Neuronal stem cell (in vitro differentiated cells): Measurements from ENCODE around the gene ZFP1.

Experiments used
- DNase-seq: peaks from one replicate; pipeline ENCODE4 v3.0.0-alpha.2; 2013; ENCODE audit warnings: low spot score
- H2AFZ ChIP-seq: one replicate; pipeline ENCODE4 v1.6.1; 2013; ENCODE audit warnings: mild to moderate bottlenecking, low read length, inconsistent platforms
- H2AK5ac ChIP-seq: 2 replicates; pipeline ENCODE4 v1.6.1; 2013; ENCODE audit warnings: low read depth, mild to moderate bottlenecking, inconsistent platforms, low read length, moderate library complexity, mixed read lengths
- H2BK120ac ChIP-seq: 2 replicates; pipeline ENCODE4 v1.6.1; 2013; ENCODE audit warnings: low read depth, mild to moderate bottlenecking, inconsistent platforms, low read length, moderate library complexity, mixed read lengths
- H2BK12ac ChIP-seq: one replicate; pipeline ENCODE4 v1.6.1; 2013; ENCODE audit warnings: low read length, inconsistent platforms
- H2BK15ac ChIP-seq: 2 replicates; pipeline ENCODE4 v1.6.1; 2013; ENCODE audit warnings: mild to moderate bottlenecking, low read length, inconsistent platforms, mixed read lengths
- H2BK5ac ChIP-seq: one replicate; pipeline ENCODE4 v1.6.1; 2013; ENCODE audit warnings: inconsistent platforms, mild to moderate bottlenecking, low read length, moderate library complexity
- H3K14ac ChIP-seq: one replicate; pipeline ENCODE4 v1.6.1; 2013; ENCODE audit warnings: low read length, inconsistent platforms
- H3K18ac ChIP-seq: 2 replicates; pipeline ENCODE4 v1.6.1; 2013; ENCODE audit warnings: low read length, inconsistent platforms
- H3K23ac ChIP-seq: 2 replicates; pipeline ENCODE4 v1.6.1; 2013; ENCODE audit warnings: low read depth, mild to moderate bottlenecking, mixed read lengths, low read length, inconsistent platforms; ENCODE audit not compliant: poor library complexity
- H3K27ac ChIP-seq: replicated peaks from 3 replicates; pipeline ENCODE4 v1.5.1; 2013; ENCODE audit warnings: low read length, inconsistent platforms
- H3K27me3 ChIP-seq, 3 experiments: 2 replicates each; pipeline ENCODE4 v1.6.1; 2013; ENCODE audit warnings: low read length in 3 of 3, mild to moderate bottlenecking in 2 of 3, inconsistent platforms in 1 of 3, low read depth in 1 of 3, mixed read lengths in 1 of 3, moderate library complexity in 1 of 3; ENCODE audit not compliant: control insufficient read depth in 3 of 3, insufficient read depth in 3 of 3
- H3K36me3 ChIP-seq, 2 donors: replicated peaks in 1 of 2; 2 replicates each; pipeline ENCODE4 v1.6.1; 2013; ENCODE audit warnings: low read length in 2 of 2; ENCODE audit not compliant: control insufficient read depth in 2 of 2, insufficient read depth in 2 of 2
- H3K4ac ChIP-seq: 2 replicates; pipeline ENCODE4 v1.6.1; 2013; ENCODE audit warnings: inconsistent platforms, mild to moderate bottlenecking, low read length, moderate library complexity
- H3K4me1 ChIP-seq, 2 donors: 1 replicate in 1 of 2; 2 replicates in 1 of 2; pipeline ENCODE4 v1.6.1; 2013; ENCODE audit warnings: low read length in 2 of 2, low read depth in 1 of 2; ENCODE audit not compliant: control insufficient read depth in 2 of 2, insufficient read depth in 1 of 2
- H3K4me2 ChIP-seq: one replicate; pipeline ENCODE4 v1.6.1; 2013; ENCODE audit warnings: mild to moderate bottlenecking, low read length, inconsistent platforms; ENCODE audit not compliant: insufficient read depth, poor library complexity, severe bottlenecking
- H3K4me3 ChIP-seq, 2 donors: 2 replicates each; pipeline ENCODE4 v1.5.1; 2013; ENCODE audit warnings: low read length in 2 of 2, mild to moderate bottlenecking in 2 of 2, inconsistent platforms in 1 of 2, moderate library complexity in 1 of 2
- H3K79me1 ChIP-seq: one replicate; pipeline ENCODE4 v1.6.1; 2013; ENCODE audit warnings: low read depth, mild to moderate bottlenecking, inconsistent platforms, low read length, moderate library complexity
- H3K9ac ChIP-seq: one replicate; pipeline ENCODE4 v1.6.1; 2013; ENCODE audit warnings: mild to moderate bottlenecking, low read depth, low read length, inconsistent platforms; ENCODE audit not compliant: poor library complexity
- H3K9me3 ChIP-seq, 2 donors: replicated peaks in 1 of 2; 2 replicates each; pipeline versions ENCODE3 to v1.6.1; 2013; ENCODE audit warnings: low read length in 2 of 2, mild to moderate bottlenecking in 2 of 2, inconsistent platforms in 1 of 2, low read depth in 1 of 2, mixed read lengths in 1 of 2, moderate library complexity in 1 of 2; ENCODE audit not compliant: control insufficient read depth in 2 of 2, insufficient read depth in 1 of 2
- H4K8ac ChIP-seq: one replicate; pipeline ENCODE4 v1.6.1; 2013; ENCODE audit warnings: low read depth, mild to moderate bottlenecking, inconsistent platforms, low read length, moderate library complexity
- H4K91ac ChIP-seq: one replicate; pipeline ENCODE4 v1.6.1; 2013; ENCODE audit warnings: low read length, low read depth, mild to moderate bottlenecking, inconsistent platforms; ENCODE audit not compliant: poor library complexity
- WGBS, 2 donors: extraction: QIAGEN DNeasy Blood & Tissue Kit; methylation state at CpG; one replicate each; pipeline ENCODE4 v1.1.7; 2013; ENCODE audit warnings: missing lambda C conversion rate in 2 of 2, mixed read lengths in 1 of 2; ENCODE audit not compliant: insufficient read length in 2 of 2, insufficient replicate concordance in 1 of 2; ENCODE audit errors: extremely low coverage in 2 of 2; 5-methylcytosine and 5-hydroxymethylcytosine counted together

Gene ZFP1

DNA sequence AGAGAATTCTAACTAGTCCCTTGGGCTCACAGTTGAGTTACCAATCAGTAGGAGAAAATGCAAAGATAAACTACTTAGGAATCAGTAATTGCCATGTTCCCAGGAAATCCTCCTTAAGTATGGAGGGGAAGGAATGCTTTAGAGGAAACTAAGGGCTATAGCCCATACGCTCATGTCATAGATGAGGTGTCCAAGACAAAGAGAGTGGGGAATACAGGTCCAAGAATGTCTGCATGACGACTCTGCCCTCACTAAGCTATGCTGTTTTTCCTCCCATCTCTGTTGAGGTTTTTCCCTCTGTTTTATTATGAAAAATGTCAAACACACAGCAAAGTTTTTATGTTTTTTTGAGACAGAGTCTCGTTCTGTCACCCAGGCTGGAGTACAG, 47.7 kb upstream of the ZFP1 start:
- Histone ChIP-seq H3K18ac (no peak overlapping the region), H3K36me3 (peaks cover 2 to 29% of the 10 kb centered on the region in 2 donors), H3K9ac (no peak overlapping the region), H4K8ac (no peak overlapping the region), H3K14ac (no peak overlapping the region), H2BK12ac (no peak overlapping the region), H3K4me3 (no peak overlapping the region), H3K9me3 (peaks cover 0 to 3% of the 10 kb centered on the region in 2 donors), H2AFZ (no peak overlapping the region), H2BK5ac (no peak overlapping the region), H3K4me2 (no peak overlapping the region), H2AK5ac (no peak overlapping the region), H3K4me1 (peaks cover 0 to 14% of the 10 kb centered on the region in 2 donors), H3K23ac (no peak overlapping the region), H2BK120ac (no peak overlapping the region), H3K27ac (no peak overlapping the region), H2BK15ac (no peak overlapping the region), H3K27me3 (no peaks in the 10 kb centered on the region), H3K79me1 (peaks cover 5% of the 10 kb centered on the region), H3K4ac (no peak overlapping the region), H4K91ac (no peak overlapping the region)
- WGBS, 2 donors, result no CpG with 5 or more reads among the region's 3 CpGs
- no peak for DNase-seq

DNA sequence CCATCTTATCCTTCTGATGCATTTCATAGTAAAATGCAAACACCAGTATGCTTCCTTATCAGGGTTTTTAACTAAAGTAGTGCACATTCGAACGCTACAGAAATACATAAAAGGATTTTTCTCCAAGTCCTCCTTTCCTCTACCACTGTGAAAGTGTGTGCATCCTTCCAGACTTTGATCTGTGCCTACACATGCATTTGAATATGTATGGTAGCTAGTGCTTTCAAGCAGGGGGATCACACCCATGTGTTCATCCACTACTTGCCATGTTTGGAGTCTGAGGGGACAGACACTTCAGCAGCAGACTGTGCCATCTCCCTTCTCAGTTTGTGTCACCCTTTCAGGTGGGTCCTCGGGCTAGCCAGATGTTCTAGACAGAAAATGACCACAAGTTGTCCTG, 46.7 kb upstream of the ZFP1 start:
- H4K91ac ChIP-seq, result no peak overlapping the region
- no peak overlapping the region for H2AK5ac ChIP-seq
- no peak overlapping the region for H4K8ac ChIP-seq
- H2AFZ ChIP-seq, result no peak overlapping the region
- no peaks in the 10 kb centered on the region for H3K27me3 ChIP-seq
- no peak overlapping the region for H3K4ac ChIP-seq
- no peak overlapping the region for H3K4me2 ChIP-seq
- no peak overlapping the region for H2BK15ac ChIP-seq
- peaks cover 0 to 20% of the 10 kb centered on the region in 2 donors for H3K4me1 ChIP-seq
- H3K27ac ChIP-seq, result no peak overlapping the region
- H2BK120ac ChIP-seq, result no peak overlapping the region
- no peak overlapping the region for H3K18ac ChIP-seq
- H2BK12ac ChIP-seq, result no peak overlapping the region
- no peak overlapping the region for H3K14ac ChIP-seq
- no peak overlapping the region for H3K23ac ChIP-seq
- no peak overlapping the region for H2BK5ac ChIP-seq
- no peak overlapping the region for H3K4me3 ChIP-seq
- WGBS, 2 donors, result no CpG with 5 or more reads among the region's 3 CpGs
- H3K9ac ChIP-seq, result no peak overlapping the region
- peaks cover 0 to 3% of the 10 kb centered on the region in 2 donors for H3K9me3 ChIP-seq
- H3K36me3 ChIP-seq, result peaks cover 1 to 32% of the 10 kb centered on the region in 2 donors
- no peak for DNase-seq
- H3K79me1 ChIP-seq, result peaks cover 5% of the 10 kb centered on the region

DNA sequence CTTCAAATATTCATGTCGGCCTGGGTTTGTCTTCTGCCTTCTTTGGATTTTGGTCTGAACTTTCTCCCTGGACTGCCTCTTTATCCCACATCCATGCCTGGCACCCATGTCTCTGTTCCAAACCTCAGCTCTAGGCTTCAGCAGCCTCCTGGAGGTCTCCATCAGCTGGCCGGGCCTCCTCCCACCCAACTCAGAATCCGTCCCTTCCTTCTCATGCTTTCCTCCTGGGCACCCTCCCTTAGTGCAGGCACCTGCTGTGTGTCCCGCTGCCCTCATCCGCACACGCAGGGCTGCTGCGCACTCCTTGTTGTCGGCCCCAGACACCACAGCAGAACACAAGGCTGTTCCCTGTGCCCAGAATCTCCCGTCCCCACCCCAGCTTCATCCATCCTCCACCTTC, 45.7 kb upstream of the ZFP1 start:
- peaks cover 5% of the 10 kb centered on the region for H3K79me1 ChIP-seq
- no peak for DNase-seq
- no peaks in the 10 kb centered on the region for H3K27me3 ChIP-seq
- no peak overlapping the region for H3K4me2 ChIP-seq
- H3K9ac ChIP-seq, result no peak overlapping the region
- peak overlapping the region; percentile 35 for H3K23ac ChIP-seq
- H3K14ac ChIP-seq, result no peak overlapping the region
- WGBS, 2 donors, result no CpG with 5 or more reads among the region's 9 CpGs
- no peak overlapping the region for H2AK5ac ChIP-seq
- no peak overlapping the region for H2BK12ac ChIP-seq
- H3K27ac ChIP-seq, result no peak overlapping the region
- H4K8ac ChIP-seq, result no peak overlapping the region
- no peak overlapping the region for H2BK15ac ChIP-seq
- H2BK120ac ChIP-seq, result no peak overlapping the region
- H3K4ac ChIP-seq, result no peak overlapping the region
- no peak overlapping the region for H2BK5ac ChIP-seq
- H3K4me3 ChIP-seq, result no peak overlapping the region
- H2AFZ ChIP-seq, result no peak overlapping the region
- H3K18ac ChIP-seq, result no peak overlapping the region
- H4K91ac ChIP-seq, result no peak overlapping the region
- peaks cover 0 to 3% of the 10 kb centered on the region in 2 donors for H3K9me3 ChIP-seq
- H3K36me3 ChIP-seq, result peaks cover 1 to 34% of the 10 kb centered on the region in 2 donors
- H3K4me1 ChIP-seq, result peaks cover 0 to 23% of the 10 kb centered on the region in 2 donors

DNA sequence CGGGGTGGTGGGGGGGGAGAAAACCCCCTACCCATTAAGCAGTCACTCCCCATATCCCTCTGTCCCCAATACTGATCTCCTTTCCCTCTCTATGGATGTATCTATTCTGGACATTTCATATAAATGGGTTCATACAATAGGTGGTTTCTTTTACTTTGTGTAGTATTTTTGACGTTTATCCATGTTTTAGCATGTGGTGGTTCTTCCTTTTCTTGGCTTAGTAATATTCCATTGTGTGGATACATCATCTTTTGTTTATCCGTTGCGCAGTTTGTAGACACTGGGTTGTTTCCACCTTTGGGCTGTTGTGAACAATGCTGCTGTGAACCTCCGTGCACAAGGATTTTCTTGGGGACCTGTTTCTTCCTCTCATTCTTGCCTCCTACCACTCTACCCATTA, 44.3 kb upstream of the ZFP1 start:
- Histone ChIP-seq H2BK15ac (no peak overlapping the region), H3K79me1 (no peaks in the 10 kb centered on the region), H3K27me3 (no peaks in the 10 kb centered on the region), H2BK120ac (no peak overlapping the region), H3K4me3 (no peak overlapping the region), H2AK5ac (no peak overlapping the region), H3K23ac (no peak overlapping the region), H3K18ac (no peak overlapping the region), H2BK12ac (no peak overlapping the region), H3K36me3 (peaks cover 1 to 40% of the 10 kb centered on the region in 2 donors), H3K4ac (no peak overlapping the region), H2BK5ac (no peak overlapping the region), H2AFZ (no peak overlapping the region), H4K91ac (no peak overlapping the region), H3K14ac (no peak overlapping the region), H3K4me1 (peaks cover 0 to 21% of the 10 kb centered on the region in 2 donors), H3K9ac (no peak overlapping the region), H3K27ac (no peak overlapping the region), H3K4me2 (no peak overlapping the region), H4K8ac (no peak overlapping the region), H3K9me3 (peaks cover 0 to 3% of the 10 kb centered on the region in 2 donors)
- no peak for DNase-seq
- no CpG with 5 or more reads among the region's 5 CpGs for WGBS, 2 donors
